Erythroblast (primary cell): ENCODE results near the gene XKRX.

Experiments used
- GATA1 ChIP-seq: IDR thresholded peaks from 2 replicates; pipeline ENCODE4 v1.6.1; 2011; ENCODE audit warnings: low read depth, mild to moderate bottlenecking, control low read depth, low read length, moderate library complexity
- POLR2A ChIP-seq: IDR thresholded peaks from 2 replicates; pipeline ENCODE4 v1.6.1; 2011; ENCODE audit warnings: mild to moderate bottlenecking, low read length

- no peak for TF ChIP-seq POLR2A
- TF ChIP-seq GATA1, result no peak
These were observed 33.2 kb downstream of the XKRX start for GRCh38 chrX:100895365-100896075.
